C4-2B (cell line): Measurements from ENCODE around the gene ILRUN.
"Not testable (repeated sequence)": the region's sequence is repeated elsewhere in the genome, so short reads cannot be mapped to it uniquely, and the experiment has no call there.

Source experiments
- H3K27ac ChIP-seq: fragments of 450-650 bp; 2 replicates; pipeline ENCODE4 v1.5.1; 2017
- ZFX ChIP-seq: fragments of 450-650 bp; IDR thresholded peaks from 2 replicates; pipeline ENCODE4 v1.6.1; 2017
- TF ChIP-seq, protein P1 (sequence below): fragments of 450-650 bp; conservative IDR thresholded peaks from 2 replicates; pipeline ENCODE4 v1.5.1; 2017; ENCODE audit warnings: mild to moderate bottlenecking

ILRUN gene

DNA sequence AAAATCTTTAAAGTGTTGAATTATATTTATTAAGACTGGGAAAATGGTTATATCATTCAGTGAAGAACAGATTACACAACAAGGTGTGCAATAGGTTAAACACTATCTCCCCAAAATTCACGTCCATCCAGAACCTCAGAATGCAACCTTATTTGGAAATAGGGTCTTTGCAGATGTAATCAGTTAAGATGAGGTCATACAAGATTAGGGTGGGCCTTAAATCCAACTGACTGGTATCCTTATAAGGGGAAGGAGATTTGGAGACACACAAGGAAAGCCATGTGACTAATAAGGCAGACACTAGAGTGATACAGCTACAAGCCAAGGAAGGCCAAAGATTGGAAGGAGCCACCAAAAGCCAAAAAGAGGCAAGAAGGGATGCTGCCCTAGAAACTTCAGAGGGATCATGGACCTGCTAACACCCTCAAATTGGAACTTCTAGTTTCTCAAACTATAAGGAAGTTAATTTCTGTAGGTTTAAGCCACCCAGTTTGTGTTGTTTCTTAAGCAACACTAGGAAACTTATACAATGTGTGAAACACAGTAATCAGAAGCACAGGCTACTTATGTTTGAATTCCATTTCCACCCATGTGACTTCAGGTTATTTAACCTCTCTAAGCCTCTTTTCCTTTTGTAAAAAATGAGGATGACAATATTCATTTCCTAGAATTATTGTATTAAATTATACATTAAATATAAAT, 16.9 kb downstream of the ILRUN start:
- no peak for TF ChIP-seq ZFX
- TF ChIP-seq, protein P1, sequence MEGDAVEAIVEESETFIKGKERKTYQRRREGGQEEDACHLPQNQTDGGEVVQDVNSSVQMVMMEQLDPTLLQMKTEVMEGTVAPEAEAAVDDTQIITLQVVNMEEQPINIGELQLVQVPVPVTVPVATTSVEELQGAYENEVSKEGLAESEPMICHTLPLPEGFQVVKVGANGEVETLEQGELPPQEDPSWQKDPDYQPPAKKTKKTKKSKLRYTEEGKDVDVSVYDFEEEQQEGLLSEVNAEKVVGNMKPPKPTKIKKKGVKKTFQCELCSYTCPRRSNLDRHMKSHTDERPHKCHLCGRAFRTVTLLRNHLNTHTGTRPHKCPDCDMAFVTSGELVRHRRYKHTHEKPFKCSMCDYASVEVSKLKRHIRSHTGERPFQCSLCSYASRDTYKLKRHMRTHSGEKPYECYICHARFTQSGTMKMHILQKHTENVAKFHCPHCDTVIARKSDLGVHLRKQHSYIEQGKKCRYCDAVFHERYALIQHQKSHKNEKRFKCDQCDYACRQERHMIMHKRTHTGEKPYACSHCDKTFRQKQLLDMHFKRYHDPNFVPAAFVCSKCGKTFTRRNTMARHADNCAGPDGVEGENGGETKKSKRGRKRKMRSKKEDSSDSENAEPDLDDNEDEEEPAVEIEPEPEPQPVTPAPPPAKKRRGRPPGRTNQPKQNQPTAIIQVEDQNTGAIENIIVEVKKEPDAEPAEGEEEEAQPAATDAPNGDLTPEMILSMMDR = no peak

DNA sequence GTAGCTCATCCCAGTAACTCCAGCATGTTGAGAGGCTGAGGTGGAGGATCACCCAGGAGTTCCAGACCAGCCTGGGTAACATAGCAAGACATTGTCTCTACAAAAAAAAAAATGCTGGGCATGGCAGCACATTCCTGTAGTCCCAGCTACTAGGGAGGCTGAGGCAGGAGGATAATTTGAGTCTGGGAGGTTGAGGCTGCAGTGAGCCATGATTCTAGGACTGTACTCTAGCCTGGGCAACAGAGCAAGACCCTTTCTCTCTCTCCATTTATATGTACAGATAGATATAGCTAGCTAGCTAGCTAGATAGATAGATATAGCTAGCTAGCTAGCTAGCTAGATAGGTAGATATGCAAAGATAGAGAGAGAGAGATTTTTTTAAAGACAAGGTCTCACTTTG, 20.4 kb downstream of the ILRUN start:
- H3K27ac ChIP-seq = no peak overlapping the region

More for the DNA sequence above, 16.9 kb downstream of the ILRUN start:
- H3K27ac ChIP-seq = no peak overlapping the region

DNA sequence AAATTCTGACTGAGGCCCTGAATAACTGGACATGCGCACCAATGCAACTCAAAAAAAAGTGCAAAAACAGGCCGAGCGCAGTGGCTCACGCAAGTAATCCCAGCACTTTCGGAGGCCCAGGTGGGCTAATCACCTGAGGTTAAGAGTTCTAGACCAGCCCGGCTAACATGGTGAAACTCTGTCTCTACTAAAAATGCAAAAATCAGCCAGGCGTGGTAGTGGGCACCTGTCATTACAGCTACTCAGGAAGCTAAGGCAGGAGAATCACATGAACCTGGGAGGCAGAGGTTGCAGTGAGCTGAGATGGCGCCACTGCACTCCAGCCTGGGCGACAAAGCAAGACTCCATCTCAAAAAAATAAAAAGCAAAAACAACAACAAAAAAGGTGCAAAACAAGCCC, 21.6 kb downstream of the ILRUN start:
- H3K27ac ChIP-seq = not testable (repeated sequence)

More for the DNA sequence above, 20.4 kb downstream of the ILRUN start:
- TF ChIP-seq, protein P1 = no peak
- TF ChIP-seq ZFX = no peak

DNA sequence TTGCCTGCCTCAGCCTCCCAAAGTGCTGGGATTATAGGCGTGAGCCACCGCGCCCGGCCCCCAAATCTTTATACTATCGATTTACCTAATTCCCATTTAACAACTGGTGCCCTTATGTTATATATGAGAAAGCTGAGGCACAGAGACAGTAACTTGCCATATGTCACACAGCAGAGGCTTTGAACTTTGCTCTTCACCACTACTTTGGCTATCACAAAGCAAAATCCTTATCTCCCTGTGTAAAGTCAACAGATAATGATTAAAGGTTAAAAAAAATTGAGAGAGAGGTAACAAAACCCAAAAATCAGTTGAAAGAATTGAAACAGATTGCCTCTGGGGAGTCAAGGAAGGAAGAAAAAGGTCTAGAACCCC, 22.3 kb downstream of the ILRUN start:
- H3K27ac ChIP-seq = no peak overlapping the region
- no peak for TF ChIP-seq ZFX
- TF ChIP-seq, protein P1 = no peak

- TF ChIP-seq, protein P1 = no peak
- TF ChIP-seq ZFX = no peak
- no peak overlapping the region for H3K27ac ChIP-seq
Measured at GRCh38 chr6:34673064-34673463, 23.5 kb downstream of the ILRUN start.

GRCh38 chr6:34672657-34673043, 23.9 kb downstream of the ILRUN start:
- no peak for TF ChIP-seq ZFX
- TF ChIP-seq, protein P1 = no peak
- H3K27ac ChIP-seq = no peak overlapping the region

GRCh38 chr6:34671801-34672656, 24.5 kb downstream of the ILRUN start:
- no peak overlapping the region for H3K27ac ChIP-seq
- TF ChIP-seq ZFX = no peak
- TF ChIP-seq, protein P1 = no peak
